H1 (cell line): ENCODE measurements around the gene PRICKLE3.

Experiments used
- EP300 ChIP-seq, 2 experiments: IDR thresholded peaks; 1 replicate in 1 of 2; 2 replicates in 1 of 2; pipeline ENCODE4 v1.6.1; 2011 to 2012; ENCODE audit warnings: low read depth in 2 of 2, low read length in 2 of 2, mild to moderate bottlenecking in 2 of 2, borderline replicate concordance in 1 of 2, inconsistent platforms in 1 of 2, moderate library complexity in 1 of 2
- EZH2 ChIP-seq: fragments of 200-600 bp; sonication (generic); IDR thresholded peaks from 2 replicates; pipeline ENCODE4 v1.7.1; 2012; ENCODE audit warnings: low read depth, mild to moderate bottlenecking, moderate library complexity, low read length, inconsistent platforms; ENCODE audit not compliant: severe bottlenecking
- HDAC6 ChIP-seq: IDR thresholded peaks from one replicate; pipeline ENCODE4 v1.7.1; 2012; ENCODE audit warnings: low read depth, mild to moderate bottlenecking, inconsistent platforms, low read length, moderate library complexity
- MAX ChIP-seq: IDR thresholded peaks from 2 replicates; pipeline ENCODE4 v1.6.1; 2012; ENCODE audit warnings: inconsistent platforms
- NRF1 ChIP-seq: IDR thresholded peaks from 2 replicates; pipeline ENCODE4 v1.6.1; 2011; ENCODE audit warnings: mild to moderate bottlenecking, low read depth, low read length, improper control_type of control experiment
- POLR2A ChIP-seq, 2 experiments: IDR thresholded peaks; 1 replicate in 1 of 2; 2 replicates in 1 of 2; pipeline ENCODE4 v1.6.1; 2011; ENCODE audit warnings: low read depth in 2 of 2, low read length in 2 of 2, mild to moderate bottlenecking in 2 of 2; ENCODE audit errors: control extremely low read depth in 1 of 2
- TAF7 ChIP-seq: optimal IDR thresholded peaks from 2 replicates; pipeline ENCODE3; 2011; ENCODE audit warnings: low read depth, mild to moderate bottlenecking, inconsistent platforms, low read length, moderate library complexity, borderline replicate concordance
- TF ChIP-seq, protein P1 (sequence below), 3 experiments: IDR thresholded peaks; 1 replicate in 2 of 3; 2 replicates in 1 of 3; pipeline versions ENCODE4 v1.5.1 to v1.6.1; 2011; ENCODE audit warnings: low read length in 3 of 3, mild to moderate bottlenecking in 3 of 3, inconsistent platforms in 2 of 3, low read depth in 1 of 3, moderate library complexity in 1 of 3; ENCODE audit not compliant: insufficient read depth in 1 of 3; ENCODE audit errors: control extremely low read depth in 1 of 3

DNA sequence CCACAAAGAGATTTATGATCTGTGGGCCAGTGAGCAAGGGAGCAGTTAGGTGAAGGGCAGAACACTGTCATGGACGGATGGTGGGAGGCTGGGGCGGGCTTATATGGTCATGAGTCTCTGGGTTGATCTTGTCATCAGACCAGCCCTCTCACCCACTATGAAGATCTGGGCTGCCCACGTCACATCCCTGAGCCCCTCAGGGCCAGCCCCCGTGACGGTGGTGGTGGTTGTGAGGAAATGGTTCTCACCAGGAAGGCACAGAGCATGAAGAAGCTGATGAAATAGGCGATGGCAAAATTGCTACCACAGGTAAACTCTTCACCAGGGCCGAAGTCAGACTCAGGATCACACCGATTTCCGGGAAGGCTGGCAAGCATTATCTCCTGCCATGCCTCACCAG is 24.9 kb upstream of the PRICKLE3 start:
- no peak for TF ChIP-seq HDAC6
- TF ChIP-seq EZH2: no peak
- TF ChIP-seq EP300 (IDR thresholded peaks at IDR 0.05; ENCODE audit: borderline replicate concordance in 1 of 2, low read depth in 2 of 2, low read length in 2 of 2): no peak
- TF ChIP-seq MAX: no peak
- TF ChIP-seq NRF1: no peak
- TF ChIP-seq, protein P1, sequence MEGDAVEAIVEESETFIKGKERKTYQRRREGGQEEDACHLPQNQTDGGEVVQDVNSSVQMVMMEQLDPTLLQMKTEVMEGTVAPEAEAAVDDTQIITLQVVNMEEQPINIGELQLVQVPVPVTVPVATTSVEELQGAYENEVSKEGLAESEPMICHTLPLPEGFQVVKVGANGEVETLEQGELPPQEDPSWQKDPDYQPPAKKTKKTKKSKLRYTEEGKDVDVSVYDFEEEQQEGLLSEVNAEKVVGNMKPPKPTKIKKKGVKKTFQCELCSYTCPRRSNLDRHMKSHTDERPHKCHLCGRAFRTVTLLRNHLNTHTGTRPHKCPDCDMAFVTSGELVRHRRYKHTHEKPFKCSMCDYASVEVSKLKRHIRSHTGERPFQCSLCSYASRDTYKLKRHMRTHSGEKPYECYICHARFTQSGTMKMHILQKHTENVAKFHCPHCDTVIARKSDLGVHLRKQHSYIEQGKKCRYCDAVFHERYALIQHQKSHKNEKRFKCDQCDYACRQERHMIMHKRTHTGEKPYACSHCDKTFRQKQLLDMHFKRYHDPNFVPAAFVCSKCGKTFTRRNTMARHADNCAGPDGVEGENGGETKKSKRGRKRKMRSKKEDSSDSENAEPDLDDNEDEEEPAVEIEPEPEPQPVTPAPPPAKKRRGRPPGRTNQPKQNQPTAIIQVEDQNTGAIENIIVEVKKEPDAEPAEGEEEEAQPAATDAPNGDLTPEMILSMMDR (IDR thresholded peaks at IDR 0.05; ENCODE audit: control extremely low read depth in 1 of 3, insufficient read depth in 1 of 3, low read depth in 1 of 3, low read length in 3 of 3): no peak
- TF ChIP-seq TAF7: no peak
- no peak for TF ChIP-seq POLR2A (IDR thresholded peaks at IDR 0.05; ENCODE audit: control extremely low read depth in 1 of 2, low read depth in 2 of 2, low read length in 2 of 2)
